ENCODE measurements around the gene THNSL1. TPM values are rescaled to one million over a fixed set of nuclear protein-coding genes. Genes with fewer than 3 reads are reported as not detected.

THNSL1 gene
- total RNA-seq, 1 donor from 2014 or later, result 6.8 TPM

Other genes with a start within 250 kb of the THNSL1 start
- gene PRTFDC1, start 64.0 kb upstream of the THNSL1 start, total RNA-seq, result 6.5 TPM
- gene ENKUR, start 454 bp upstream of the THNSL1 start, total RNA-seq, result not detected
- not detected for gene GPR158, start 158.4 kb downstream of the THNSL1 start, total RNA-seq